ENCODE data around the gene SPIN2B. TPM values are rescaled to one million over a fixed set of nuclear protein-coding genes. Genes with fewer than 3 reads are reported as not detected.
"Not testable (repeated sequence)": the region's sequence is repeated elsewhere in the genome, so short reads cannot be mapped to it uniquely, and the experiment has no call there.

Gene SPIN2B
- total RNA-seq, 4 donors from 2014 or later: 2.2 to 7.4 (median 3.2) TPM

DNA sequence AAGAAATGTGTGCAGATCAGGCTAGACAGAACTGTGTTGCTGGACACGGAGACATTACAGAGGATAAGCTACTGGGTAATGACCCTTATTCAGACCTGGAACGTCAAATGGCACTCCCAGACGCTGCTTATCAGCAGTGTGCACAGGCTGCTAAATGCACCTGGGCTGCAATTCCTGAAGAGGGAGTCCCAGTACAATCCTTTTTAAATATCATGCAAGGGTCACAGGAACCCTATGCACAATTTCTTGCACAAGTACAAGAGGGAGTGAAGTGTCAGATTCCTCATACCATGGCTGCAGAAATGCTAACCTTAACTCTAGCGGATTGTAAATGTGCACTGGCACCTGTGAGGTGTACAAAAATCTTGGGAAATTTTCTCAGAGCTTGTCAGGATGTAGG lies 16.9 kb downstream of the SPIN2B start:
- peaks cover 0 to 3% (median 0%) of the 10 kb centered on the region in 3 donors for H3K9me3 ChIP-seq
- no peaks in the 10 kb centered on the region for H3K27me3 ChIP-seq
- H3K4me3 ChIP-seq: no peak overlapping the region
- DNase-seq: no peak
- intact Hi-C loops (cut with DNase I): no loop called here
- TF ChIP-seq, protein P1, sequence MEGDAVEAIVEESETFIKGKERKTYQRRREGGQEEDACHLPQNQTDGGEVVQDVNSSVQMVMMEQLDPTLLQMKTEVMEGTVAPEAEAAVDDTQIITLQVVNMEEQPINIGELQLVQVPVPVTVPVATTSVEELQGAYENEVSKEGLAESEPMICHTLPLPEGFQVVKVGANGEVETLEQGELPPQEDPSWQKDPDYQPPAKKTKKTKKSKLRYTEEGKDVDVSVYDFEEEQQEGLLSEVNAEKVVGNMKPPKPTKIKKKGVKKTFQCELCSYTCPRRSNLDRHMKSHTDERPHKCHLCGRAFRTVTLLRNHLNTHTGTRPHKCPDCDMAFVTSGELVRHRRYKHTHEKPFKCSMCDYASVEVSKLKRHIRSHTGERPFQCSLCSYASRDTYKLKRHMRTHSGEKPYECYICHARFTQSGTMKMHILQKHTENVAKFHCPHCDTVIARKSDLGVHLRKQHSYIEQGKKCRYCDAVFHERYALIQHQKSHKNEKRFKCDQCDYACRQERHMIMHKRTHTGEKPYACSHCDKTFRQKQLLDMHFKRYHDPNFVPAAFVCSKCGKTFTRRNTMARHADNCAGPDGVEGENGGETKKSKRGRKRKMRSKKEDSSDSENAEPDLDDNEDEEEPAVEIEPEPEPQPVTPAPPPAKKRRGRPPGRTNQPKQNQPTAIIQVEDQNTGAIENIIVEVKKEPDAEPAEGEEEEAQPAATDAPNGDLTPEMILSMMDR (IDR thresholded peaks at IDR 0.05): no peak
- no peak for TF ChIP-seq POLR2A (IDR thresholded peaks at IDR 0.05)
- peaks cover 0 to 13% (median 0%) of the 10 kb centered on the region in 3 donors for H3K36me3 ChIP-seq
- no peaks in the 10 kb centered on the region for H3K4me1 ChIP-seq
- no peak overlapping the region for H3K27ac ChIP-seq
- 77 to 100% methylated on average over 2 to 4 of the region's 4 CpGs for WGBS, 2 donors

GRCh38 chrX:57103489-57103888 lies 17.9 kb downstream of the SPIN2B start:
- TF ChIP-seq POLR2A (IDR thresholded peaks at IDR 0.05): no peak
- TF ChIP-seq, protein P1 (IDR thresholded peaks at IDR 0.05): no peak
- intact Hi-C loops (cut with DNase I): no loop called here
- DNase-seq: no peak
- Histone ChIP-seq H3K9me3 (peaks cover 0 to 8% (median 0%) of the 10 kb centered on the region in 3 donors), H3K4me1 (no peaks in the 10 kb centered on the region), H3K4me3 (no peak overlapping the region), H3K36me3 (peaks cover 0 to 12% (median 0%) of the 10 kb centered on the region in 3 donors), H3K27me3 (no peaks in the 10 kb centered on the region), H3K27ac (no peak overlapping the region)
- 48 to 80% methylated on average over 2 of the region's 3 CpGs for WGBS, 2 donors

- H3K27ac ChIP-seq; H3K4me3 ChIP-seq; DNase-seq; H3K27me3 ChIP-seq; H3K4me1 ChIP-seq; intact Hi-C loops (cut with DNase I); H3K9me3 ChIP-seq: not testable (repeated sequence)
- H3K36me3 ChIP-seq: peaks cover 0 to 14% (median 0%) of the 10 kb centered on the region in 3 donors
- WGBS, 2 donors: 72 to 78% methylated on average over 3 to 6 of the region's 6 CpGs
Measured at GRCh38 chrX:57102918-57103317, 18.4 kb downstream of the SPIN2B start.

DNA sequence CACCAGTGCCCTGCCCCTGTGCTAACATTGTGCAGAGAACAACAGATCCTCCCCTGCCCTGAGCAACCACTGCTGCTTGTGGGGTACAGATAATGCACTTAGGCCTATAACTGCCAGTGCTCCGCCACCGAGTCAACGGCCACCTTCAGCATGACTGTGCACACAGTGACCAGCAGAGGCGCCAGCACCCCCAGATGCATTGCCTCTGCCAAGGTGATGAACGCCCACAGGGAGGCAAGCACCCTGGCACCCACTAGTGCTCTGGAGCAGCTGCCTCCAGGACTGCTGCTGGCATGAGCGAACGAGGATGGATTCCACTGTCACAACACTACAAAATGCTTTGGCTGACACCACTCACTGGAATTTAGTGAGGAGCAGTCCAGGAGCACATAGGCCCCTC lies 38.2 kb downstream of the SPIN2B start:
- no peak for DNase-seq
- H3K4me1 ChIP-seq: no peaks in the 10 kb centered on the region
- no peak overlapping the region for H3K4me3 ChIP-seq
- TF ChIP-seq, protein P1 (IDR thresholded peaks at IDR 0.05): no peak
- TF ChIP-seq POLR2A (IDR thresholded peaks at IDR 0.05): no peak
- H3K36me3 ChIP-seq: peaks cover 0 to 16% (median 0%) of the 10 kb centered on the region in 3 donors
- H3K27ac ChIP-seq: no peak overlapping the region
- 100% methylated on average over 5 of the region's 7 CpGs; no CpG with 5 or more reads in 1 of the 2 donors for WGBS, 2 donors
- no peaks in the 10 kb centered on the region for H3K27me3 ChIP-seq
- H3K9me3 ChIP-seq: peaks cover 0 to 5% (median 4%) of the 10 kb centered on the region in 3 donors
- intact Hi-C loops (cut with DNase I): no loop called here

DNA sequence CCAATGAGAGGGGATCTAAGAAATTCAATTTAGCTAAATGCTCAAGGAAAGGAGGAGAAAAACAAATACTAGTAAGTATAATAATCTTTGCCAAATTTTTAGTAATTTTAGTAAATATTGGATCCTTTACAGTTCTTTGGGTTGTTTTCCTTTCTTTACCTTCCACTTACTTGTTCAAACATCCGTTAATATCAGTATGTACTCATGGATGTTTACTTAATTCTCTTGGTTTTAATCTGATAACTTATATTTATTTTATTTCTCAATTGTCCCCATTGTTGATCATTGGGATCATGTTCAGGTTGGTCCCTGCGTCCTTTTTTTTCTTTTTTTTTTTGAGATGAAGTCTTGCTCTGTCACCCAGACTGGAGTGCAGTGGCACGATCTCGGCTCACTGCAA lies 46.9 kb downstream of the SPIN2B start:
- H3K9me3 ChIP-seq: no peaks in the 10 kb centered on the region
- DNase-seq: no peak
- no peak for TF ChIP-seq POLR2A (IDR thresholded peaks at IDR 0.05)
- TF ChIP-seq, protein P1 (IDR thresholded peaks at IDR 0.05): no peak
- H3K4me1 ChIP-seq: no peaks in the 10 kb centered on the region
- intact Hi-C loops (cut with DNase I): no loop called here
- no peak overlapping the region for H3K27ac ChIP-seq
- 76 to 77% methylated on average over 4 of the region's 4 CpGs for WGBS, 2 donors
- no peaks in the 10 kb centered on the region for H3K36me3 ChIP-seq
- H3K27me3 ChIP-seq: no peaks in the 10 kb centered on the region
- H3K4me3 ChIP-seq: no peak overlapping the region

All from esophagus squamous epithelium (tissue), 5 donors.